Measurements from ENCODE around the gene RPH3AL. TPM values are rescaled to one million over a fixed set of nuclear protein-coding genes. Genes with fewer than 3 reads are reported as not detected.
"Not testable (repeated sequence)": the region's sequence is repeated elsewhere in the genome, so short reads cannot be mapped to it uniquely, and the experiment has no call there.

Gene RPH3AL
- total RNA-seq, 2 experiments from 2014 or later, result 3.2 to 4.6 TPM

DNA sequence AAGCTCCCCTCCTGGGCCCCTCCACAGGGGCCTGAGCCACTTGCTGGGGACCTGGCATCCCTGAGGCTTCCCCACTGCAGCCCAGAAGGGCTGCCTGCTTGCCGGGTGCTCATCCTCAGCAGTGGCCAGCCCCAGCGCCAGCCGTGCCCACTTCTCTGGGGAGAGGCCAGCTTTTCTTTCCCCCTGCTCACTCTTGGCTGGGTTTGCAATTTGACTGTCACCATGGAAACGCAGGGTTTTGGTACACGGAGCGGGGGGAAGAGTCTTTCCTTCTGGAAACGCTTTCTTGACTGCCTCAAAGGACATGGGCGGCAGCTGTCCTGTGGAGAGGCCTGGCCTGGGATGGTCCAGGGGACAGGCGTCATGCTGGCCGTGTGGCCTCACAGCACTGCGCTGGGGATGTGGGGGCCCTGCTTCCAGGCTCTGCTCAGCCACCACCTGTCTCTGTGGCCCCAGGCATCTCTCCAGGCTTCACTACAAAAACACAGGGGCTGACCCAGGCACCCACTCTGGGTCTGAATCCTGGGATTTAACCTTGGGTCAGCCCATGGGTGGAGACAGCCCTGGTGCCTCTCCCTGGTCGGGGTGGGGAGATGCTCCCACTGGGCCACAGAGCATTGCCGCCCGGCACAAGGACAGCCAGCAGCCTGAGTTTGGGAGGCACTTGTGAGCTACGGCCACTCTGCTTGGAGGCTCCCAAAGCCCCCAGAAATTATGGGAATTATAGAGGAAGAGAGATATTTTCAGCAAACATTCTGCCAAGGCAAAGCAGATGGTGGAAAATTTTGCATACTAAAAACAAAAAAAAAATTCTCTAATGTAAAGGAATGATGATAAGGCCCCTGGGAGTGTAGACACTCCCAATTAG is 125.3 kb downstream of the RPH3AL start:
- POLR2A ChIA-PET, result no interaction called here
- no peaks in the 10 kb centered on the region for H3K27me3 Mint-ChIP-seq
- no peak overlapping the region for H3K27ac Mint-ChIP-seq

DNA sequence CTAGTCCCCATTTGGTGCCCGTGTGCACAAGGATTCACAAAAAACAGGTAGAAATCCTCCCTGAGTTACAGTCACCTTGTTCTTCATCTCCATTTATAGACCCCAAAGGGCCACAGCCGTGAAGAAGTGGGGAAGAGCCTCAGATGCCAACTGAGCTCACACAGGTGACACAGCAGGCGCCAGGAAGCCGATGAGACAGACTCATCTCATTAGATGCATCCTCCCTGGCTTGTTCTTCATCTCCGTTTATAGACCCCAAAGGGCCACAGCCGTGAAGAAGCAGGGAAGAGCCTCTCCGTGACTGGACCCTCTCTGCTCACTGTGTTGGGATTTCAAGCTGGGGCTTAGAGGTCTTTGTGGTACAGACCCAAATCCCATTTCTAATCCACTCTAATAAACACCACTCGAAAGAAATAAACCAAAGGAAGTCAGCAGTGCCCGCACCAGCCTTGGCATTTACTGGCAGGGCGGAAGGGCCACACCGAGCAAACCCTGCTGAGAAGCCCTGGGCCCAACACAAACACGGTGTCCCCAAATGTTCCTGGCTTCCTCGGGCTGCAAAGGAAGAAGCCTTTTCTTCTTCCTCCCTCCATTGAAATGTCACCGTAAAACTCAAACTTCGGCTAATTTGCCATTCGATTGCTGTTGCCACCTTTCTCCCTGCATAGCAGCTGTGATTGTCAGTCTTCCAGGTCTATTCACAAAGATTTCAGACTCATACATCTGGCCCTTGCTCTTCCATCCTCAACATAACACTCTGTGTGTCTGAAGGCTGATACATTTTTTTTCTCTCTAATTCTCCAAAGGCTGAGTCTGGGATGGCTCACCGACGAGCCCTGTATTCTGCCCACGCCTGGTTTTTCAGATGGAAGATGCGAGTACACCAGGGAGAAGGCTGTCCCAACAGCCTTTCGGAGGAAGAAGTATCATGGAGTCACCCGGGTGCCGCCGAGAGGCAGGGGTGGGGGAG is 126.2 kb downstream of the RPH3AL start:
- H3K4me3 Mint-ChIP-seq, result no peak overlapping the region
- H3K36me3 Mint-ChIP-seq (ENCODE audit: low read depth), result no peaks in the 10 kb centered on the region
- POLR2A ChIA-PET, result no interaction called here
- no peaks in the 10 kb centered on the region for H3K4me1 Mint-ChIP-seq
- CTCF ChIA-PET, result interaction anchor here (0.5 kb wide), 1 partner anchor 533 kb away, joined by 3 read pairs; no protein-coding TSS in a partner anchor
- H3K9me3 Mint-ChIP-seq, result no peaks in the 10 kb centered on the region
- H3K27ac Mint-ChIP-seq, result no peak overlapping the region
- no peak for DNase-seq
- H3K27me3 Mint-ChIP-seq, result no peaks in the 10 kb centered on the region

More for the DNA sequence above, 125.3 kb downstream of the RPH3AL start:
- Mint-ChIP-seq H3K9me3 (no peaks in the 10 kb centered on the region), H3K36me3 (ENCODE audit: low read depth) (no peaks in the 10 kb centered on the region), H3K4me1 (no peaks in the 10 kb centered on the region), H3K4me3 (no peak overlapping the region)
- CTCF ChIA-PET, result interaction anchor here (0.5 kb wide), 1 partner anchor 532 kb away, joined by 3 read pairs; no protein-coding TSS in a partner anchor
- DNase-seq, result no peak

DNA sequence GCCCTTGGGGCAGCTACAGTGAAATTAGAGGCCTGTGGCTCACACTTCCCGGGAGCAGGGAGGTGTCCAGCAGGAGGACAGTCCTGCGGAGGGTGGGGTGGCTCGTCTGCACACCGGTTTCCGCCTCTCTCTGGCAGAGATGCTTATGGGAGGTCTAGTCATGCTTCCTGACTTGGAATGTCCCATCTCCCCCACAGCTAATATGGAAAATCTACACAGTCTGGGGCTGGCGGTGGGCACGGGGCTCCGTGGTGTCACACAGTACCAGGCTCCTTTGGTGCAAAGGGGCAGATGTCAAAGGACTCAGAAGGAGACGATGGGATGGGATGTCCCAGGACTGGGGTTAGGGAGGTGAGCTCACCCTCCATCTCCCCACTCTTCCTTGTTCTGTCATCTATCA is 127.1 kb downstream of the RPH3AL start:
- CTCF ChIA-PET, result no interaction called here
- Mint-ChIP-seq H3K4me1 (no peaks in the 10 kb centered on the region), H3K27ac (no peak overlapping the region), H3K4me3 (no peak overlapping the region), H3K36me3 (ENCODE audit: low read depth) (no peaks in the 10 kb centered on the region), H3K9me3 (no peaks in the 10 kb centered on the region), H3K27me3 (no peaks in the 10 kb centered on the region)
- no peak for DNase-seq
- POLR2A ChIA-PET, result no interaction called here

DNA sequence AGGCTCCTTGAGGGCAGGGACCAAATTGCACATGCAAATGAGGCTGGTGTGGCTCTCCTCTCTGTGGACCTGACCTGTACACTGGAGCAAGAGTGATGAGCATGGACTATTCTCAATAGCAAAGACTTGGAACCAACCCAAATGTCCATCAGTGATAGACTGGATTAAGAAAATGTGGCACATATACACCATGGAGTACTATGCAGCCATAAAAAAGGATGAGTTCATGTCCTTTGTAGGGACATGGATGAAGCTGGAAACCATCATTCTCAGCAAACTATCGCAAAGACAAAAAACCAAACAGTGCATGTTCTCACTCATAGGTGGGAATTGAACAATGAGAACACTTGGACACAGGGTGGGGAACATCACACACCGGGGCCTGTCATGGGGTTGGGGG is 128.0 kb downstream of the RPH3AL start:
- DNase-seq; POLR2A ChIA-PET; H3K36me3 Mint-ChIP-seq (ENCODE audit: low read depth): not testable (repeated sequence)

DNA sequence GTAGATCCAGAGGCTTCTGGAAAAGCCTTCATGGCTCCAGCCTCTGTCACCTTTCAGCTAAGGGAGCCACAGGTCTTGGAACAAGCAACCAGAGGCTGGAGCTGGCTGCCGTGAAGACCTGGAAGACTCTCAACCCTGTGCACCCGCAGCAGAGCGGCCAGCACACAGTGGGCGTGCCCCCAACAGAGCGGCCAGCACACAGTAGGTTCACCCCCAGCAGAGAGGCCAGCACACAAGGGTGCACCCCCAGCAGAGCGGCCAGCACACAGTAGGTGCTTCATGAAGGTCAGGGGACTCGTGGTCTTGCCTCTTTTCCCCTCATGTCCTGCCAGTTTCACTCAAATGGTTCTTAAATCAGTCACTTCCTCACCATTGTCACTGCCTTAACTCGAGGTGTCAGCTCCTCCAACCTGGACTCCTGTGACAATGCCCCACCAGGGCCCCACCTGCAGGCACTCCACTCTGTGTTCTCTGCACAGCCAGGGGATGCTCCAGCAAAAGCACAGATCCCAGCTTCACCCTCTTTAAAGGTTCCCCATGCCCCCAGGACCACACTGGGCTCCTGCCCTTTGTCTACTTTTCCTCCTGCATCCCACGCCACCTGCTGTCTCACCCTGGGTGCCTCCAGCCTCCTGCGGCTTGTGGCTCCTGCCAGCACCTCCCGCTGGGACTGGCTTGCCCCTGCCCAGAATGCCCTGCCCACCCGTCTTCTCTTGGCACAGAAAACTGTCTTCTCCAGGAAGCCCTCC is 128.7 kb downstream of the RPH3AL start:
- CTCF ChIA-PET, result no interaction called here

More for the DNA sequence above, 128.0 kb downstream of the RPH3AL start:
- CTCF ChIA-PET, H3K27ac Mint-ChIP-seq, H3K9me3 Mint-ChIP-seq, H3K4me1 Mint-ChIP-seq, H3K4me3 Mint-ChIP-seq, H3K27me3 Mint-ChIP-seq: not testable (repeated sequence)

DNA sequence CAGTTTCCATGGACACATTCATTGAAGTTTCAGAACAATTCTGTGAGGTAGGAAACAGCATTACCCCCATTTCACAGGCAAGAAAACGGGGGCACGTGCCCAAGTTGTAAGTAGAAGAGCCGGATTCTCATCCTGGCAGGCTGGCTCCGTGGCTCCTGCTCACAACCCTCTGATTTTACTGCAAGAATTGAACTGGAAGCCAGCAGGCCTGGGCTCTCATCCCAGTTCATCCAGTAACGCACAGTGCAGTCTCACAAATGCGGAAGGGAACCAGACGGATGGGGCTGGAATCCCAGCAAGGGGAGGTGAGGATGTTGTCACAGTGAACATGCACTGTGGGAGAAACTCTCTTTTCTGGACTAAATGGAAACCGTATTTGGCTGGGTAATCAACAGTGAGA is 130.4 kb downstream of the RPH3AL start:
- H3K4me1 Mint-ChIP-seq, result no peaks in the 10 kb centered on the region
- no peak for DNase-seq
- no peaks in the 10 kb centered on the region for H3K36me3 Mint-ChIP-seq (ENCODE audit: low read depth)
- H3K27ac Mint-ChIP-seq, result no peak overlapping the region
- no peaks in the 10 kb centered on the region for H3K27me3 Mint-ChIP-seq
- H3K4me3 Mint-ChIP-seq, result no peak overlapping the region
- H3K9me3 Mint-ChIP-seq, result no peaks in the 10 kb centered on the region
- POLR2A ChIA-PET, result no interaction called here
- CTCF ChIA-PET, result interaction anchor here (1.5 kb wide), 1 partner anchor 14 kb away, joined by 3 read pairs; no protein-coding TSS in a partner anchor

More for the DNA sequence above, 128.7 kb downstream of the RPH3AL start:
- Mint-ChIP-seq H3K9me3 (no peaks in the 10 kb centered on the region), H3K27ac (no peak overlapping the region), H3K27me3 (no peaks in the 10 kb centered on the region), H3K4me1 (no peaks in the 10 kb centered on the region), H3K4me3 (no peak overlapping the region), H3K36me3 (ENCODE audit: low read depth) (no peaks in the 10 kb centered on the region)
- POLR2A ChIA-PET, result no interaction called here
- no peak for DNase-seq

DNA sequence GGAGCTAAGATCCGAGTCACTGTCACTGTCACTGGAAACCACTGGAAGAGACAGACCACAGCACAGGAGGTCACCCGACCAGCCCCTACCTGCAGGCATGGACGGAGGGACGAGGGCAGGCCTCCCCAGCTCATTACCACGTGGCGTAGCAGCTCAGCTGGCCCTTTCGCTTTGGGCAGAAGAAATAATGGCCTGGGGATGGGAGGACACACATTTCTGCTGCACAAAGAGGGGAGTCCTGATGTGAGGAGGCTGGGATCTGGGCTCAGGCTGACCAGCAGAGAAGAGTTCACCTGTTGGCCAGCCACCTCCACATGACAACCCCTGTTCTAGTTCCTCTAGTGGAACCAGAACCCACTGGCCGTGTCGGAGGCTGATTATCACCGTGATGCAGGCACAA is 132.9 kb downstream of the RPH3AL start:
- DNase-seq, result no peak
- Mint-ChIP-seq H3K36me3 (ENCODE audit: low read depth) (no peaks in the 10 kb centered on the region), H3K27me3 (no peaks in the 10 kb centered on the region), H3K27ac (no peak overlapping the region), H3K9me3 (no peaks in the 10 kb centered on the region), H3K4me3 (no peak overlapping the region), H3K4me1 (no peaks in the 10 kb centered on the region)
- CTCF ChIA-PET, result no interaction called here
- POLR2A ChIA-PET, result interaction anchor here (0.6 kb wide), 1 partner anchor 91 kb away, joined by 5 read pairs; no protein-coding TSS in a partner anchor

DNA sequence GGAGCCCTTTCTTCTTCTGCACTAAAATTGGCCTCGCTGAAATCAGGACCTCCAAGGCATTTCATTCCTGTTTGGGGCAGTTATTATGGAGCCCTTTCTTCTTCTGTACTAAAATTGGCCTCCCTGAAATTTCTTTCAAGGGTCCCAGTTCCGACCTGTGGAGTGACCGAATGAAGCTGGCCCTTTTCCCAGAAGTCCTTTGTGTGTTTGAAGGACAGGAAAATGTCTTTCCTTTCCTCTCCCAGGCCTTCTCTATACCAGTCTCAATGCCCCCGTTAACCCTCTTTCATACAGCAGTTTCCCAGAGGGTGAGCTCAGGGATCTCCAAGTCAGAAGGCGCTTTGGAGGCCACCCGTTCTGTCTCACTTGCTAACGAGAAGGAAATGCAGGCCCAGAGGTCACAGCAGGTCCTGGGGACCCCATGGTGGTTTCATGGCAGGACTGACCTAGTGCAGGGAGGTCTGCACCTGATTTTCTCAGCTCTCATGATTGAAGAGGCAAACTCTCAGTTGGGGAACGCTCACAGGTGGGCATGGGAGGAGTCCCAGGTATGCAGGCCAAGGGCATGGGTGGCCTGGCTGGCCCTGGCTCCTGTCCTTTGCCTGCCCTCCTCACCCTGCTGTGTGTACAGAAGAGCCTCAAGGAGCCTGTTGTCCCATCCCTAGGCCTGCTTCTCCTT is 134.0 kb downstream of the RPH3AL start:
- no peak for DNase-seq
- CTCF ChIA-PET, result no interaction called here
- H3K27ac Mint-ChIP-seq, result no peak overlapping the region

DNA sequence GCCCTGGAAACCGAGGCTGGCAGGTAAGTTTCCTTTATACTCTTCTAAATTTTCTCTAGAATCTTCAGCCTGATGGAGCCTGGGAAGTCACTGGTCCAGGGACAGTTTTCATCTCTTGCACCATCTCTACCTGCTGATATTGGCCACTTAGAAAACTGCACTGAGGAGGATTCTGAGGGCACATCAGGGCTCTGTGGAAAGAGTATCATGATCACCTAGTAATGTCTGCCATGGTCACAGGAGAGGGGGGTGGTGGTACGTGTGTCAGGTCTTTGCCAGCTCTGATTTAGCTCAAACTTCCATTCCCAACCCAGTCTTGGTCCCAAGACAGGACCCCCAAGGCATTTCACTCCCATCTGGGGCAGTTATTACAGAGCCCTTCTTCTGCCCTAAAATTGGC is 136.0 kb downstream of the RPH3AL start:
- POLR2A ChIA-PET, result no interaction called here
- Mint-ChIP-seq H3K27me3 (no peaks in the 10 kb centered on the region), H3K27ac (no peak overlapping the region), H3K36me3 (ENCODE audit: low read depth) (no peaks in the 10 kb centered on the region), H3K9me3 (no peaks in the 10 kb centered on the region), H3K4me3 (no peak overlapping the region), H3K4me1 (no peaks in the 10 kb centered on the region)
- DNase-seq, result no peak
- CTCF ChIA-PET, result no interaction called here

More for the DNA sequence above, 134.0 kb downstream of the RPH3AL start:
- Mint-ChIP-seq H3K36me3 (ENCODE audit: low read depth) (no peaks in the 10 kb centered on the region), H3K4me3 (no peak overlapping the region), H3K27me3 (no peaks in the 10 kb centered on the region), H3K9me3 (no peaks in the 10 kb centered on the region), H3K4me1 (no peaks in the 10 kb centered on the region)
- POLR2A ChIA-PET, result no interaction called here

DNA sequence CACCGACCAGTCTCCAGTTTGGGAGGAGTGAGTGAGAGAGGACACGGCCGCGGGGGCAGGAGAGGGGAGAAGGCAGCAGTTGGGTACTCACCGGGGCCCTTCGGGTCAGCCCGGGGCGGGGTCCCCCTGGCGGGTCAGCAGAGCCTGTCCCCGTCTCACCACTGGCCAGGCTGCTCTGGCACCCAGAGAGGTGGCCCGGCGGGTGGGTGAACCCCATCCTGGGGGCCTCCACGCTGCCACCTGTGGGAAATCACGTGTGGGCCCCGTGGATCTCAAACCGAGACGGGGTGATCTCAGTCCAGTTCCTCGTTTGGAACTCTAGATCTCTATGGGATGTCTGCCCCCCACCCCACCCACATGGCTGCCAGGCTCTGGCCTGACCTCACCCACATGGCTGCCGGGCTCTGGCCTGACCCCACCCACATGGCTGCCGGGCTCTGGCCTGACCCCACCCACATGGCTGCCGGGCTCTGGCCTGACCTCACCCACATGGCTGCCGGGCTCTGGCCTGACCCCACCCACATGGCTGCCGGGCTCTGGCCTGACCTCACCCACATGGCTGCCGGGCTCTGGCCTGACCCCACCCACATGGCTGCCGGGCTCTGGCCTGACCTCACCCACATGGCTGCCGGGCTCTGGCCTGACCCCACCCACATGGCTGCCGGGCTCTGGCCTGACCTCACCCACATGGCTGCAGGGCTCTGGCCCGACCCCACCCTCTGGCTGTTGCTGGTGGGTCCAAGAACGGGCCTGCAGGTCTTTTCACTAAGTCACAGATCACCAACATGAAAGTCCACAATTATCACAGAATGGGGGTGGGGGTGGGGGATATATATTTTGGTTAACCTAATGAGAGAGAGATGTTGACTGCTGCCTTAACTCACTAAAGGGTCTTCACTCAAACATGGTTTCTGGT is 136.8 kb downstream of the RPH3AL start:
- H3K4me1 Mint-ChIP-seq; H3K9me3 Mint-ChIP-seq; H3K27ac Mint-ChIP-seq; DNase-seq; H3K36me3 Mint-ChIP-seq (ENCODE audit: low read depth); H3K27me3 Mint-ChIP-seq; POLR2A ChIA-PET; H3K4me3 Mint-ChIP-seq; CTCF ChIA-PET: not testable (repeated sequence)

DNA sequence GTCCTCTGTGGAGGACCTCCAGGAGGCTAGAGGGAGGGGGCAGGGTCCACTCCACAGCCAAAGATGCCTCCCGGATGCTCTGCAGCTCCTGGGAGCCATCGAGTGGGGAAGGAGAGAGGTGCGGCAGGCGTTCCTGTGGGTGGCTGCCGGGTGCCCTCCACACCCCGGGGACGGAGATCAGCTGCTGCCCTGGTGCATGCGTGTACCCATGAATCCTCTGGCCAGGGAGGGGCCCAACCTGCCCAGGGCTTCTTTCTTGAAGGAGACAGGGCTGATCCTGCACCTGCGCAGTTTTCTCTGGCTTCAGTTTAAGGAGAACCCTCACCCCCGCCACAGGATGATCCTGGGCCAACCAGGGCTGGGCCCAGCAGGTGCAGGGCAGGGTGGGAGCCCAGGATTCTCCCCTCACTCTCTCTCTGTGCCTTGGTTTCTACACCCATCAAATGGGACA is 137.7 kb downstream of the RPH3AL start:
- H3K9me3 Mint-ChIP-seq, result no peaks in the 10 kb centered on the region
- H3K36me3 Mint-ChIP-seq (ENCODE audit: low read depth), result no peaks in the 10 kb centered on the region
- no peaks in the 10 kb centered on the region for H3K27me3 Mint-ChIP-seq
- POLR2A ChIA-PET, result no interaction called here
- H3K4me3 Mint-ChIP-seq, result no peak overlapping the region
- no peak overlapping the region for H3K27ac Mint-ChIP-seq
- no peaks in the 10 kb centered on the region for H3K4me1 Mint-ChIP-seq
- no peak for DNase-seq
- CTCF ChIA-PET, result interaction anchor here (1.1 kb wide), 1 partner anchor 13 kb away, joined by 3 read pairs; no protein-coding TSS in a partner anchor

Measured in activated CD4-positive, alpha-beta T cell treated with anti-CD3 and anti-CD28 coated beads, Interleukin-2, amount 10 ng/mL, durations not matched to agents 7 days and 5 days (primary cell).